ENCODE data around the gene PTPN21.

DNA sequence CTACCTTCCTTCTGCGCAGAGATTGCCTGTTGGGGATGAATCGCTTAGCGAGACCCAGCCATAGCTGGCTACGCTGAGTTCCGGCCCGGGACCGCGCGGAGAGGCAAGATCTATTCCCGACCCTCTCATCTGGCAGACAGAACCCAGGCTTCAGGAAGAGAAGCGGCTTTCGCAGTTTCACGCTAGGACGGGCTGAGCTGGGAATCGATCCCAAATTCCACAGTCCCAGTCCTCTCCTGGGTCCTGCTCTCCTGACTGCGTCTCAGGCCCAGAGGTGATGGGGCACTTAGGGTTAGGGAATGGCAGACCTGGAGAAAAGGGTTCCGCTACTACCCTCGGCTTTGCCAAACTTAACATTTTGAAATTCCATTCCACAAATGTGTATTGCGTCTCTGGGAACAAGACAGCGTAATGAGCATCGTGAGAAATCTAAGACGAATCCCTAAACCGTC is 2.8 kb downstream of the PTPN21 start:
- TF ChIP-seq, protein P1, sequence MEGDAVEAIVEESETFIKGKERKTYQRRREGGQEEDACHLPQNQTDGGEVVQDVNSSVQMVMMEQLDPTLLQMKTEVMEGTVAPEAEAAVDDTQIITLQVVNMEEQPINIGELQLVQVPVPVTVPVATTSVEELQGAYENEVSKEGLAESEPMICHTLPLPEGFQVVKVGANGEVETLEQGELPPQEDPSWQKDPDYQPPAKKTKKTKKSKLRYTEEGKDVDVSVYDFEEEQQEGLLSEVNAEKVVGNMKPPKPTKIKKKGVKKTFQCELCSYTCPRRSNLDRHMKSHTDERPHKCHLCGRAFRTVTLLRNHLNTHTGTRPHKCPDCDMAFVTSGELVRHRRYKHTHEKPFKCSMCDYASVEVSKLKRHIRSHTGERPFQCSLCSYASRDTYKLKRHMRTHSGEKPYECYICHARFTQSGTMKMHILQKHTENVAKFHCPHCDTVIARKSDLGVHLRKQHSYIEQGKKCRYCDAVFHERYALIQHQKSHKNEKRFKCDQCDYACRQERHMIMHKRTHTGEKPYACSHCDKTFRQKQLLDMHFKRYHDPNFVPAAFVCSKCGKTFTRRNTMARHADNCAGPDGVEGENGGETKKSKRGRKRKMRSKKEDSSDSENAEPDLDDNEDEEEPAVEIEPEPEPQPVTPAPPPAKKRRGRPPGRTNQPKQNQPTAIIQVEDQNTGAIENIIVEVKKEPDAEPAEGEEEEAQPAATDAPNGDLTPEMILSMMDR (IDR thresholded peaks at IDR 0.05) = no peak
- TF ChIP-seq POLR2A (IDR thresholded peaks at IDR 0.05) = no peak
